Spleen (tissue), 11 donors: ENCODE measurements around the gene FOXL3. TPM values are rescaled to one million over a fixed set of nuclear protein-coding genes. Genes with fewer than 3 reads are reported as not detected.

Experiments
- DNase-seq: peaks from one replicate; pipeline ENCODE4 v3.0.0-alpha.2; 2020
- H3K27ac ChIP-seq, 8 donors: fragments of 200-600 bp; sonication (generic) in 7 of 8; 1 replicate in 4 of 8; 2 replicates in 4 of 8; pipeline versions ENCODE4 v1.5.0 to v1.8.0; 2016 to 2021; ENCODE audit warnings: inconsistent platforms in 4 of 8, mild to moderate bottlenecking in 4 of 8, moderate library complexity in 1 of 8
- H3K27me3 ChIP-seq, 7 donors: fragments of 200-600 bp; sonication (generic) in 6 of 7; replicated peaks in 1 of 7; 1 replicate in 4 of 7; 2 replicates in 3 of 7; pipeline versions ENCODE4 v1.5.0 to v1.8.0; 2016 to 2021; ENCODE audit warnings: inconsistent platforms in 3 of 7, mild to moderate bottlenecking in 1 of 7
- H3K36me3 ChIP-seq, 6 donors: fragments of 200-600 bp; sonication (generic) in 5 of 6; 1 replicate in 4 of 6; 2 replicates in 2 of 6; pipeline versions ENCODE4 v1.5.0 to v1.8.0; 2016 to 2021; ENCODE audit warnings: inconsistent platforms in 2 of 6
- H3K4me1 ChIP-seq, 6 donors: fragments of 200-600 bp; sonication (generic) in 5 of 6; 1 replicate in 3 of 6; 2 replicates in 3 of 6; pipeline versions ENCODE4 v1.5.0 to v1.8.0; 2016 to 2021; ENCODE audit warnings: inconsistent platforms in 3 of 6
- H3K4me3 ChIP-seq, 8 donors: fragments of 200-600 bp; sonication (generic) in 7 of 8; 1 replicate in 4 of 8; 2 replicates in 4 of 8; pipeline versions ENCODE4 v1.5.0 to v1.8.0; 2016 to 2021; ENCODE audit warnings: inconsistent platforms in 4 of 8, mild to moderate bottlenecking in 4 of 8, moderate library complexity in 2 of 8
- H3K9me3 ChIP-seq, 8 donors: fragments of 200-600 bp; sonication (generic) in 7 of 8; 1 replicate in 4 of 8; 2 replicates in 4 of 8; pipeline versions ENCODE4 v1.5.0 to v1.8.0; 2016 to 2021; ENCODE audit warnings: inconsistent platforms in 4 of 8
- POLR2A ChIP-seq, 3 donors: fragments of 450-650 bp; IDR thresholded peaks; one replicate each; pipeline ENCODE4 v1.5.1; 2017; ENCODE audit warnings: antibody characterized with exemption in 3 of 3, mild to moderate bottlenecking in 1 of 3
- POLR2AphosphoS5 ChIP-seq, 3 donors: sonication (generic); formaldehyde crosslinking; IDR thresholded peaks; one replicate each; pipeline ENCODE4 v1.5.1; 2017; ENCODE audit warnings: antibody characterized with exemption in 3 of 3
- WGBS, 5 donors: extraction: QIAGEN DNeasy Blood & Tissue Kit in 3 of 5; methylation state at CpG; one replicate each; pipeline versions ENCODE4 v1.1.5 to v1.1.7; 2013 to 2018; 5-methylcytosine and 5-hydroxymethylcytosine counted together
- intact Hi-C: fragments of 100-400 bp; cut with DNase I; formaldehyde crosslinking; loops from one replicate; pipeline ENCODE4 v1.15.0; 2023; ENCODE audit warnings: low total_unique reads
- polyA plus RNA-seq, 3 donors: library from polyadenylated mRNA; stranded (reverse); fragments of 200-250 nt; gene quantifications; one replicate each; pipeline ENCODE4 v1.2.1, GENCODE V29; 2013
- total RNA-seq, 7 donors: library from RNA; depleted of rRNA in 3 of 7; stranded (reverse); fragments of >200 nt in 3 of 7; fragmentation: NEBNext Ultra II Directional in 4 of 7; extraction: Animal tissue kit (Norgen Biotek cat#: 25700) in 4 of 7; gene quantifications; one replicate each; pipeline versions ENCODE4 v1.1.0 to v1.2.1, GENCODE V29; 2016 to 2021
- TF ChIP-seq, protein P1 (sequence below), 11 experiments: fragments of 200-600 bp in 7 of 11; fragments of 450-650 bp in 4 of 11; sonication (generic) in 4 of 11; IDR thresholded peaks in 8 of 11; conservative IDR thresholded peaks in 3 of 11; 1 replicate in 7 of 11; 2 replicates in 4 of 11; pipeline versions ENCODE4 v1.4.0 to v1.8.0; 2016 to 2021; ENCODE audit warnings: antibody characterized with exemption in 11 of 11, inconsistent platforms in 4 of 11, mild to moderate bottlenecking in 1 of 11
- donor health status: healthy with polysubstance abuse.
- donor health status: DM: no; HTN: no; CAD: no; lungs with moderate emphysema.
- donor health status: DM: no; HTN: no; CAD: no.
- donor health status: Bipolar disorder and iron deficiency.
- donor health status: healthy.
- donor health status: DM: no; HTN: no; CAD: no.
- donor health status: DM: yes; HTN: yes; CAD: no.

The FOXL3 gene
- total and polyA plus RNA-seq, 10 donors, result not detected

DNA sequence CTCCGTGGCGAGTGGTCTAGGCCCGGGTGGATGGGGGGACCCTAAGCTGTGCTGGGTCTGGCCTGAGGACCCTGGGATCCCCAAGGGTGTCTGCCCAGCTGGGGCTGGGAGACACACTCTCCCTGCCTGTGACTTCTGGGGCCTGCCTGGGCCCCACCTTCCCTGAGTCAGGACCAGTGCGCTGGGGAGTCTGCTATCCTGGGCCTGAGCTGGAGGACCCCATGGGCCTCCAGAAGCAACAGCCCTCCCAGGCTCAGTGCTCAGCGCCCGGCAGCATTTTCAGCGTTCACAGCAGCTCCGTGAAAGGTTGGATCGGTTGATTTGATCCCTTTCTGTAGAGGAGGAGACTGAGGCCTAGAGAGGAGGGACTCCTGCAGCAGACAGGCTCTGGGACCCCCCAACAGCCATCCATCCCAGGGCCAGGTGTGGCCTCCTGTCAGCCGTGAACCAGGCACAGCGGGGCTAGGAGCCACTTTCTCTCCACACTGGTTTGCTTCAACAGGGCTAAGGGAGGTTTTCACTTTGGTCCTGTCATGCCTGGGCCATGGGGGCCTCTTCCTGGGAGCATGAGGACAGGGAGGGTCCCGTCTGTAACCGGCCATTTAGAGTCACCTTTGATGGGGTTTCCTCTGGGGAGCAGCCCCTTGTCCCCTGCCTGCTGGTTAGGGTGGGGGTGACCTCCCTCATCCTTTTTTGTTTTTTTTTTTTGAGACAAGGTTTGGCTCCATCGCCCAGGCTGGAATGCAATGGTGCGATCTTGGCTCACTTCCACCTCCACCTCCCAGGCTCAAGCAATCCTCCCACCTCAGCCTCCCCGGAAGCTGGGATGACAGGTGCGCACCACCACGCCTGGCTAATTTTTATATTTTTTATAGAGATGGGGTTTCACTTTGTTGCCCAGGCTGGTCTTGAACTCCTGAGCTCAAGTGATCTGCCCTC lies 12.4 kb downstream of the FOXL3 start:
- TF ChIP-seq POLR2AphosphoS5 (IDR thresholded peaks at IDR 0.05) (no peak), POLR2A (IDR thresholded peaks at IDR 0.05) (no peak)
- TF ChIP-seq, protein P1, sequence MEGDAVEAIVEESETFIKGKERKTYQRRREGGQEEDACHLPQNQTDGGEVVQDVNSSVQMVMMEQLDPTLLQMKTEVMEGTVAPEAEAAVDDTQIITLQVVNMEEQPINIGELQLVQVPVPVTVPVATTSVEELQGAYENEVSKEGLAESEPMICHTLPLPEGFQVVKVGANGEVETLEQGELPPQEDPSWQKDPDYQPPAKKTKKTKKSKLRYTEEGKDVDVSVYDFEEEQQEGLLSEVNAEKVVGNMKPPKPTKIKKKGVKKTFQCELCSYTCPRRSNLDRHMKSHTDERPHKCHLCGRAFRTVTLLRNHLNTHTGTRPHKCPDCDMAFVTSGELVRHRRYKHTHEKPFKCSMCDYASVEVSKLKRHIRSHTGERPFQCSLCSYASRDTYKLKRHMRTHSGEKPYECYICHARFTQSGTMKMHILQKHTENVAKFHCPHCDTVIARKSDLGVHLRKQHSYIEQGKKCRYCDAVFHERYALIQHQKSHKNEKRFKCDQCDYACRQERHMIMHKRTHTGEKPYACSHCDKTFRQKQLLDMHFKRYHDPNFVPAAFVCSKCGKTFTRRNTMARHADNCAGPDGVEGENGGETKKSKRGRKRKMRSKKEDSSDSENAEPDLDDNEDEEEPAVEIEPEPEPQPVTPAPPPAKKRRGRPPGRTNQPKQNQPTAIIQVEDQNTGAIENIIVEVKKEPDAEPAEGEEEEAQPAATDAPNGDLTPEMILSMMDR (IDR thresholded peaks at IDR 0.05 in 8 of 11, conservative IDR thresholded peaks at IDR 0.05 in 3 of 11), result no peak
- intact Hi-C loops, result no loop called here
- no peak overlapping the region for H3K27ac ChIP-seq
- H3K27me3 ChIP-seq, result peaks cover 0 to 26% (median 0%) of the 10 kb centered on the region in 7 donors
- 80 to 94% (median 92%) methylated on average over 9 to 18 of the region's 18 CpGs for WGBS, 5 donors
- H3K4me1 ChIP-seq, result no peaks in the 10 kb centered on the region
- DNase-seq, result peak; percentile 41
- H3K9me3 ChIP-seq, result peaks cover 0 to 5% (median 0%) of the 10 kb centered on the region in 8 donors
- H3K4me3 ChIP-seq, result no peak overlapping the region
- H3K36me3 ChIP-seq, result no peaks in the 10 kb centered on the region

DNA sequence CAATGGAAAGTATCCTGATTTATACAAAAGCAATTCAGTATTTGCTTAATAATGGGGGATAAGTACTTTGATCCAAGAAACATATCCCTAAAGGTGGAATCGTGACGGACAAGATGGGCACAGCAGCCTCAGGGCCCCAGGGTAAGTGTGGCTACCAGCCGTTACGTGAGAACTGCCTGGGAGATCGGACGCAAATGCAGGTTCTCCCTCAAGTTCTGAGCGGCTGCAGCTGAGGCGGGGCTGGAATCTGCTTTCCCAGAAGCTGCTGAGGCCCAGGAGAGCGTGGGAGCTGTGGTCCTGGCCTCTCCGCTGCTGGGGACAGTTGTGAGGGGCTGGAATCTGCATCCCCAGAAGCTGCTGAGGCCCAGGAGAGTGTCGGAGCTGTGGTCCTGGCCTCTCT lies 13.5 kb downstream of the FOXL3 start:
- no peak overlapping the region for H3K27ac ChIP-seq
- TF ChIP-seq, protein P1 (IDR thresholded peaks at IDR 0.05 in 8 of 11, conservative IDR thresholded peaks at IDR 0.05 in 3 of 11), result no peak
- no peak for TF ChIP-seq POLR2AphosphoS5 (IDR thresholded peaks at IDR 0.05)
- TF ChIP-seq POLR2A (IDR thresholded peaks at IDR 0.05), result no peak
- no peaks in the 10 kb centered on the region for H3K4me1 ChIP-seq
- H3K4me3 ChIP-seq, result no peak overlapping the region
- peak; percentile 30 for DNase-seq
- 85 to 92% (median 88%) methylated on average over 9 to 11 of the region's 11 CpGs for WGBS, 5 donors
- intact Hi-C loops, result no loop called here
- H3K27me3 ChIP-seq, result peaks cover 0 to 17% (median 0%) of the 10 kb centered on the region in 7 donors
- H3K36me3 ChIP-seq, result no peaks in the 10 kb centered on the region
- peaks cover 0 to 16% (median 7%) of the 10 kb centered on the region in 8 donors for H3K9me3 ChIP-seq

DNA sequence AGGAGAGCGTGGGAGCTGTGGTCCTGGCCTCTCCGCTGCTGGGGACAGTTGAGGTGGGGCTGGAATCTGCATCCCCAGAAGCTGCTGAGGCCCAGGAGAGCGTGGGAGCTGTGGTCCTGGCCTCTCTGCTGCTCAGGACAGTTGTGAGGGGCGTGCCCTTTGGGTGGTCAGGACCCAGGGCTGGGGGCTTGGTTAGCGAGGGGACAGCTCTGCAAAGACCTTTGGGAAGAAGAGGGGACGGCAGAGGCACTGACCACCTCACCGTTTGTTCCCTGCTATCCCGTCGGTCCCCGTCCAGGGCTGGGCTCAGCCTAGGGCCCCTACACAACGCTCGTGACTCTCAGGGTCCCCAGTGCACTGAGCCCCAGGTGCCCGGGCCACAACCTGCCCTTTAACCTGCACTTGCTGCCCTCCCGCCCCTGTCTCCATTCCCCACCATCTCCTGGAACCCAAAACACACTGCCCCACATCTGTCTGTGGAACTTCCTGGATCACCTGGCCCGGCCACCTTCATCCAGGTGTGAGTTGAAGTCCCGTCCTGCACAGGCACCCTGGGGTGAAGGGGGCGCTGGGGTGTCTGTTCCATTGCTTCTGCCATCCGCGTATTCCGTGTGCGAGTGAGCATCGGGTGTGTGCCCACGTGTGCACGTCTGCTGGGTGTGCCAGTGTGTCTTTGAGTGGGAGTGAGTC lies 14.1 kb downstream of the FOXL3 start:
- no peaks in the 10 kb centered on the region for H3K4me1 ChIP-seq
- peak; percentile 56 for DNase-seq
- TF ChIP-seq, protein P1 (IDR thresholded peaks at IDR 0.05 in 8 of 11, conservative IDR thresholded peaks at IDR 0.05 in 3 of 11), result no peak
- TF ChIP-seq POLR2AphosphoS5 (IDR thresholded peaks at IDR 0.05), result no peak
- no peak for TF ChIP-seq POLR2A (IDR thresholded peaks at IDR 0.05)
- H3K36me3 ChIP-seq, result no peaks in the 10 kb centered on the region
- intact Hi-C loops, result no loop called here
- 88 to 92% (median 88%) methylated on average over 18 to 24 of the region's 24 CpGs for WGBS, 5 donors
- H3K27ac ChIP-seq, result no peak overlapping the region
- H3K27me3 ChIP-seq, result peaks cover 0 to 17% (median 0%) of the 10 kb centered on the region in 7 donors
- H3K9me3 ChIP-seq, result peaks cover 0 to 16% (median 8%) of the 10 kb centered on the region in 8 donors
- H3K4me3 ChIP-seq, result no peak overlapping the region
